ENCODE data around the gene RAB28.

Gene RAB28

GRCh38 chr4:13368217-13368616 lies 115.9 kb downstream of the RAB28 start:
- DNase-seq = no peak

DNA sequence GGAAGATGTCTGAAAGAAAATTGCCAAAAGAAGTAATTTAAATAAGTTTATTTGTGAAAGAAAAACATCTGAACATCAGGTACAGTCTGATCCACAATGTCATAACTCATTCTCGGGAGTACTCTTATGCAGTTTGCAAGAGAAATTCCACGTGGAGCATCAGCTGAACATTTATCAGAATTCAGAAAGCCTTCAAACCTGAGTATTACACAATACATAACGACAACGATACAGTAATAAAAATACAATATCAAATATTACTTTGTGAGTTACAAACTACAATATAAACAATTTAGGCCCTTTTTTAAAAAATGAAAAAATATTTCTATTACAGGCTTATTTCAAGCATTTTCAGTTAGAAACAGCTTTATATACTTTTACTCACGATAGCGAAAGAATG lies 116.4 kb downstream of the RAB28 start:
- no peak for DNase-seq

DNA sequence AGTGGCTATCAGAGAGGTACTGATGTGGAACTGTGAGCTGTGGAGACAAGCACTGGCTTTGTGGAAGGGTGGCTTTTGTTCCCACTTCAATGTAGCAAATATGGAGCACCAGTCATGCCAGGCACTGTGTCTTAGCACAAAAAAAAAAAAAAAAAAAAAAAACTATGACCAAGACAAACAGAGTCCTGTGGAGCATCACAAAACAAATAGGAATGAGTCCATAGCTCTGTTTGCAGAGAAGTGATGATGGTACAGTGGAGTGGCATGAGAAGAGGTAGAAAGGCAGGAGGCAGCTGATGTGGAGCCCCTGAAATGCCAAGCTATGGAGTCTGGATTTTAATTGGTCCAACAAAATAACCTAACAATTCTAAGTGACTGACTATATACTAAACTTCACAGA lies 116.9 kb downstream of the RAB28 start:
- DNase-seq = no peak

GRCh38 chr4:13365195-13365594 lies 118.9 kb downstream of the RAB28 start:
- no peak for DNase-seq

- no peak for DNase-seq
Observed at GRCh38 chr4:13364653-13365052, 119.5 kb downstream of the RAB28 start.

GRCh38 chr4:13364172-13364571 lies 120.0 kb downstream of the RAB28 start:
- no peak for DNase-seq

- DNase-seq = no peak
Observed at GRCh38 chr4:13359809-13360208, 124.3 kb downstream of the RAB28 start.

GRCh38 chr4:13355111-13355880 lies 128.8 kb downstream of the RAB28 start:
- DNase-seq = no peak

- DNase-seq = no peak
Observed at GRCh38 chr4:13349096-13349495, 135.0 kb downstream of the RAB28 start.

GRCh38 chr4:13348216-13348615 lies 135.9 kb downstream of the RAB28 start:
- no peak for DNase-seq

DNA sequence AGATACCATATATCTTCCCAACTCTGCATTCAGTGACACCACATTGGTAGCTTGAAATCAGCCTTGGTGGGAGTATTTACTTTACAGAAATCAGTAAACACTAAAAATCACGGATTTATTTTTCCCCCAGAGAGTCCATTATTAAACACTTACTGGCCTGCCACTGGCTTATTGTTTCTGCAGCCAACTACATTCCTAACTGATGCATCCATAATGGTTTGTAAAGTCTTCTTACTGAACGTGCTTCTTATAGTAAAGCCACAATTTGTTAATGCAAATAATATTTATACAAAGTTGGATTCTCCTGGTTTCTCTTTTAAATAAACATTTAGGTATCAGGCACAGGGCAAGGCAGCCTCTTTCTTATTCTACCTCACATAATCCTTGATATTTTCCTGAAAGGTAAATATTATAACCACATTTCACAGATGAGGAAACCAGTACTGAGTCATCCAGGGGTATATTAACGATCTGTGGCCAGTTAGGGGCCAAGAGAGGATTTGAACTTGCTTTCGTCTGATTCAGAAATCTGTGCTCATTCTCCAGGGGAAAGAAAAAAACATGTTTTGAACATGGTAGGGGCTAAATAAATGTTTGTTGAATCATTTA lies 136.5 kb downstream of the RAB28 start:
- DNase-seq = no peak

DNA sequence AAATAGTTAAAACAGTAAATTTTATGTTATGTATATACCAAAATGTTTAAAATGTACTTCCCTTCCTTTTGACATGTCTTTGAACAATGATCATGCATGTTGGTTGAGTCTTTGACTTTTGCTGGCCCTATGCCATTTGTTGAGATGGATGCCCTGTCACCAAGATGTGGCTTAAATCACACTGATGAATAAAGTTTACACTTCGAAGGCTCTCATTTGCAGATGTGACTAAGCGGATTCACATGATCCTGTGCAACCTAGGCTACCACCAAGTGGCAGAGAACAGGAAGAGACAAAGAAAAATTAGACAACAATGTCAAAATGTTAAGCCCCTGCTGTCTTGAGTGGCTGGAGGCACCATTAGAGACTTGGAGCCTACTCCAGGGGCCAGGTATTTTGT lies 139.9 kb downstream of the RAB28 start:
- no peak for DNase-seq

GRCh38 chr4:13340672-13341071 lies 143.5 kb downstream of the RAB28 start:
- no peak for DNase-seq

GRCh38 chr4:13331827-13332226 lies 152.3 kb downstream of the RAB28 start:
- DNase-seq = no peak

- DNase-seq = no peak
Observed at GRCh38 chr4:13329963-13330362, 154.2 kb downstream of the RAB28 start.

GRCh38 chr4:13329340-13329850 lies 154.7 kb downstream of the RAB28 start:
- DNase-seq = no peak

DNA sequence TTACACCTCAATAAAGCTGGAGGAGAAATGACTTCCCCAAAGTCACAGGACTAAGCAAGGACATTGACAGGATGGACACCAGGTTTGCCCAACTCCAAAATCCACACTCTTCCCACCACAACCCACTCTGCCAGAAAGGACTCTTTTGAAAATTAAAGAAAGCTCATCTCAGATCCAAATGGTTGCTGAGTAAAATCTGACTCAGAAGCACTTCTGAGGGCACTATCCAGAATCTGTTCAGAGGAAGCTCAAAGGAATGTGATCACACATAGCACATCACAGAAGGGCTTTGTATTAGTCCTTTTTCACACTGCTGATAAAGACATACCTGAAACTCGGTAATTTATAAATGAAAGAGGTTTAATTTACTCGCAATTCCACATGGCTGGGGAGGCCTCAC lies 155.5 kb downstream of the RAB28 start:
- no peak for DNase-seq

- no peak for DNase-seq
Observed at GRCh38 chr4:13327991-13328390, 156.1 kb downstream of the RAB28 start.

- no peak for DNase-seq
Observed at GRCh38 chr4:13325744-13326143, 158.4 kb downstream of the RAB28 start.

- DNase-seq = no peak
Observed at GRCh38 chr4:13323921-13324320, 160.2 kb downstream of the RAB28 start.

DNA sequence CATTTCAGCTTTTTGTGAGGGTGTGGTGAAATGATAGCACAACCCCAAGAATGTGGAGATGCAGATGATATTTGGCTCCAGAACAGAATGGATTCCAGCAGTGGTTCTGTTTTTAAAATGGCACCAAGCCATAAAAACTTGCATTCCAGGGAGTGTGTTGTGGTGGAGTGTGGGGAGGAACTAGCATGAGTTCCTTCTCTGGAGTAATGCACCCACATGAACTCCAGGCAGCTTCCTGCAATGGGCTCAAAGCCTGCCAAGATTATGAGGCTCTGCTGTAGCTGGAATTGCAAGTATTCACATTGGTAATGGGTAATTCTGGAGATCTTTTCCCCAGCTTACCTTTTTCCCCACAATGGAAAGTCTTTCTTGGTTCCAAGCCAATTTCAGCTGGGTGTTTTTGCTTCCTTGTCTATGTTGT lies 161.4 kb downstream of the RAB28 start:
- no peak for DNase-seq
